WERI-Rb-1 (cell line): ENCODE measurements around the gene GIN1.
"Not testable (repeated sequence)": the region's sequence is repeated elsewhere in the genome, so short reads cannot be mapped to it uniquely, and the experiment has no call there.

Experiments used
- DNase-seq: peaks from one replicate; pipeline ENCODE4 v3.0.0-alpha.2; 2020
- H3K27ac ChIP-seq: fragments of 250-450 bp; sonication (Bioruptor Pico); 2 replicates; pipeline ENCODE4 v1.5.1; 2020; ENCODE audit warnings: mild to moderate bottlenecking, moderate library complexity
- H3K27me3 ChIP-seq: fragments of 250-450 bp; sonication (Bioruptor Pico); 2 replicates; pipeline ENCODE4 v1.5.1; 2021; ENCODE audit warnings: mild to moderate bottlenecking, low read depth, moderate library complexity; ENCODE audit not compliant: insufficient read depth, severe bottlenecking
- H3K36me3 ChIP-seq: fragments of 250-450 bp; sonication (Bioruptor Pico); 2 replicates; pipeline ENCODE4 v1.5.1; 2020; ENCODE audit warnings: mild to moderate bottlenecking, moderate library complexity
- H3K4me3 ChIP-seq: 2 replicates; pipeline ENCODE4 v1.5.1; 2011; ENCODE audit warnings: low read depth, mild to moderate bottlenecking, control low read depth, low read length
- H3K9me3 ChIP-seq: fragments of 250-450 bp; sonication (Bioruptor Pico); 2 replicates; pipeline ENCODE4 v1.5.1; 2021; ENCODE audit warnings: mild to moderate bottlenecking, moderate library complexity; ENCODE audit not compliant: severe bottlenecking
- TF ChIP-seq, protein P1 (sequence below): IDR thresholded peaks from 2 replicates; pipeline ENCODE4 v1.5.1; 2011; ENCODE audit warnings: low read depth, mild to moderate bottlenecking, control low read depth, inconsistent platforms, low read length

The GIN1 gene

DNA sequence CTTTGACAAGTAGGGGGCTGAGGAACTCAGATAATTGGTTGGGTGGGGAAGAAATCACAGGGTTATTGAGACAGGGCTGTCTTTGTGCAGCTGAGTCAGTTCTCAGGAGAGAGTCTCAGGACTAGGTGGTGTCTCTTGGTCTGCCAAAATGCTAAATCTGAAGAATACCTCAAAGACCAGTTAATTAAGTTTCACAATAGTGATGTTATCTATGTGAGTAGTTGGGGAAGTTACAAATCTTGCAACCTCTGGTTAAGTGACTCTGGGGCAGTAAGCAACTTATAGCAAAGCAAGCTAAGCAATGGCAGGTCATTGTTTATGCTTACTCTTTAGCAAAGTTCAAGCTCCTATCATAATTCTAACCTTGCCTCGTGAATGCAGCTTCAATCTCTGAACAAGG, 53.6 kb downstream of the GIN1 start:
- Histone ChIP-seq H3K36me3 (no peaks in the 10 kb centered on the region), H3K27me3 (no peaks in the 10 kb centered on the region), H3K9me3 (no peaks in the 10 kb centered on the region), H3K4me3 (no peak overlapping the region), H3K27ac (no peak overlapping the region)
- TF ChIP-seq, protein P1, sequence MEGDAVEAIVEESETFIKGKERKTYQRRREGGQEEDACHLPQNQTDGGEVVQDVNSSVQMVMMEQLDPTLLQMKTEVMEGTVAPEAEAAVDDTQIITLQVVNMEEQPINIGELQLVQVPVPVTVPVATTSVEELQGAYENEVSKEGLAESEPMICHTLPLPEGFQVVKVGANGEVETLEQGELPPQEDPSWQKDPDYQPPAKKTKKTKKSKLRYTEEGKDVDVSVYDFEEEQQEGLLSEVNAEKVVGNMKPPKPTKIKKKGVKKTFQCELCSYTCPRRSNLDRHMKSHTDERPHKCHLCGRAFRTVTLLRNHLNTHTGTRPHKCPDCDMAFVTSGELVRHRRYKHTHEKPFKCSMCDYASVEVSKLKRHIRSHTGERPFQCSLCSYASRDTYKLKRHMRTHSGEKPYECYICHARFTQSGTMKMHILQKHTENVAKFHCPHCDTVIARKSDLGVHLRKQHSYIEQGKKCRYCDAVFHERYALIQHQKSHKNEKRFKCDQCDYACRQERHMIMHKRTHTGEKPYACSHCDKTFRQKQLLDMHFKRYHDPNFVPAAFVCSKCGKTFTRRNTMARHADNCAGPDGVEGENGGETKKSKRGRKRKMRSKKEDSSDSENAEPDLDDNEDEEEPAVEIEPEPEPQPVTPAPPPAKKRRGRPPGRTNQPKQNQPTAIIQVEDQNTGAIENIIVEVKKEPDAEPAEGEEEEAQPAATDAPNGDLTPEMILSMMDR = no peak
- no peak for DNase-seq

DNA sequence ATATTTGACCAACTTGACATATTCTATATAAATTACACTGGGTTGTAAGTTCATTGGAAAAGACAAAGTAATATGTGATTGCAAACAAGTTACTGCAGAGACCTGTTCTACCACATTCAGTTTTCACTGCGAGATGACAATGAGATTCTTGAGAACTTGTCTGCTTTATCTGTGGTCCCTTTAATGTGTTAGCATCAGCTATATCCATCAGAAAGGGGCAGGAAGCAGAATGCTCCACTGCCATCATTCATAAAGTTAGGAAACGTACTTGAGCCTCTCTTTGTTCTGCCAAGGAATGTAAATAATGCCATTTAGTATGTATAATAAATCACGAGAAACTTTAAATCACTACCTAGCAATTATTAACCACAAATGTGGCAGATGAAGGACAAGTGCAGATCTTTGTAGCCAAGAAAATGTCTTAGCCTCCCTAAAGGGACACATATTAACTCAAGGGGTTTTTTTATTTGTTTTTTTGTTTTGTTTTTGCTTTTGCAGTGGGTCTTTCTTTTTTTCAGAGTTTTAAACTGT, 59.4 kb downstream of the GIN1 start:
- Histone ChIP-seq H3K36me3 (no peaks in the 10 kb centered on the region), H3K27me3 (no peaks in the 10 kb centered on the region), H3K4me3 (no peak overlapping the region), H3K27ac (no peak overlapping the region), H3K9me3 (no peaks in the 10 kb centered on the region)
- TF ChIP-seq, protein P1 = no peak
- no peak for DNase-seq

DNA sequence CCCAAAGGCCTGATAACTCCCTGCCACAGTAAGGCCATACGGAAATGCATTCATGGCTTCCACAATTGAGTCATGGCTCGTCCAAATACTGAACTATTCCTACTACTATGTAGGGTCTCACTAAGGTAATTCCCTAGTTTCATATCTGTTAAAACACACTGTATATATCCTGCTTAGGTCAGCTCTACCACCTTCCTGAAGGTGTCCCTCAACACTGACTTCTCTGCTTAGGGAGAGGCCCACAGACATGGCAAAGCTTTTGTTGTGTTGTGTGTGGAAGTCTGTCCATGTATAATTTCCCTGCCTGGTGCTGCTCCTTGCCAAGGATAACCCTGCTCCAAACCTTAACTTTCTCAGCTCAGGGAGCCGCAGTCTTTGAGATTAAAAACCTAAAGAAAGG, 60.4 kb downstream of the GIN1 start:
- Histone ChIP-seq H3K27me3 (no peaks in the 10 kb centered on the region), H3K36me3 (no peaks in the 10 kb centered on the region), H3K27ac (no peak overlapping the region), H3K4me3 (no peak overlapping the region), H3K9me3 (no peaks in the 10 kb centered on the region)
- no peak for DNase-seq
- TF ChIP-seq, protein P1 = no peak

DNA sequence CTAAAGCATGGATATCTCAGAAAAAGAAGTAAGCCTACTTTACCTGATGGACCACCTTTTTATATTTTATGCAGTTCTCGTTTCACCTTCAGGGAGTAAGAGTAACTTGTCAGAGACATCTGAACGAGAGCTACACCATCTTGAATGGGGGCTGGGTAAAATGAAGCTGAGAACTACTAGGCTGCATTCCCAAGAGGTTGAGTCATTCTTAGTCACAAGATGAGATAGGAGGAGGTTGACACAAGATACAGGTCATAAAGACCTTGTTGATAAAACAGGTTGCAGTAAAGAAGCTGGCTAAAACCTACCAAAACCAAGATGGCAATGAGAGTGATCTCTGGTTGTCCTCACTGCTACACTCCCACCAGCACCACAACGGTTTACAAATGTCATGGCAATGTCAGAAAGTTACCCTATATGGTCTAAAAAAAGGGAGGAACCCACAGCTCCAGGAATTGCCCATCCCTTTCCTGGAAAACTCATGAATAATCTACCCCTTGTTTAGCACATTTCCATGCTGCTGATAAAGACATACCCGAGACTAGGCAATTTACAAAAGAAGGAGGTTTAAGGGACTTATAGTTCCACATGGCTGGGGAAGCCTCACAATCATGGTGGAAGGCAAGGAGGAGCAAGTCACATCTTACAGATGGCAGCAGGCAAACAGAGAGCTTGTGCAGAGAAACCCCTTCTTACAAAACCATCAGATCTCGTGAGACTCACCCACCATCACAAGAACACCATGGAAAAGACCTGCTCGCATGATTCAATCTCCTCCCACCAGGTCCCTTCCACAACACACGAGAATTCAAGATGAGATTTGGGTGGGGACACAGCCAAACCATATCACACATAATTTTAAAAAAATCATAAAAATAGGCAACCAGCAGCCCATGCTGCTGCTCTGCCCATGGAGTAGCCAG, 62.5 kb downstream of the GIN1 start:
- Histone ChIP-seq H3K9me3 (no peaks in the 10 kb centered on the region), H3K36me3 (no peaks in the 10 kb centered on the region), H3K27me3 (no peaks in the 10 kb centered on the region), H3K27ac (no peak overlapping the region), H3K4me3 (no peak overlapping the region)
- TF ChIP-seq, protein P1 = no peak
- no peak for DNase-seq

DNA sequence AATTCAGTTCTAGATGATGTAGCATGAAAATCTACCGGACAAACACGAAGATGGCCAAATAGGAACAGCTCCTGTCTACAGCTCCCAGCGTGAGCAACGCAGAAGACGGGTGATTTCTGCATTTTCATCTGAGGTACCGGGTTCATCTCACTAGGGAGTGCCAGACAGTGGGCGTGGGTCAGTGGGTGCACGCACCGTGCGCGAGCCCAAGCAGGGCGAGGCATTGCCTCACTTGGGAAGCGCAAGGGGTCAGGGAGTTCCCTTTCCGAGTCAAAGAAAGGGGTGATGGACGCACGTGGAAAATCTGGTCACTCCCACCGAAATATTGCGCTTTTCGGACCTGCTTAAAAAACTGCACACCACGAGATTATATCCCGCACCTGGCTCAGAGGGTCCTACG, 73.2 kb downstream of the GIN1 start:
- H3K9me3 ChIP-seq, H3K27ac ChIP-seq, H3K4me3 ChIP-seq, H3K36me3 ChIP-seq, H3K27me3 ChIP-seq, DNase-seq: not testable (repeated sequence)

DNA sequence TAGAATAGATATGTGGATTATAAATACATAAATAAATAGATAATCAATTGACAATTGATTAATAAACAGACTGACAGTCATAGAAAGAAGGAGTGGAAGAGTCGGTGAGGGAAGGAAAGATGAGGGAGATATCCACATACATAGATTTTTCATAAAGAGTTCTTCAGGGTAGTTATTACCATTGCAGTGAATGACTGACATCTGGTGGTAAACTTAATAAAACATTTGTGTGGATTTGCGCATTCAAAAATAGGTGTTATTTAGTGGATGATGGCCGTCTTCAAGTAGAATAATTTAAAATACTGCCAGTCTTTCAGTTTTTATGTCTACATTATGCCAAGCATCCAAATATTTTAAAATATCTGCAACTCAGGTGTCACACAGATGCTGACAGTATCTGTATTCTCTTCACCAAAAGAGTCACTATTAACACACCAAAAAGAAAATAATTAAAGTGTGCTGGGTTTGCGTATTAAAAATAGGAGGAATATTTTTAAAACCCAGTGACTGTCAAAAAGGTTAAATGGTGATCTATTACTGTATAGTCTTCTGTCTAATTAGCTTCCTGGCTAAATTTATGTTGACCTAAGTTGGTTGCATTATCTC, 78.8 kb downstream of the GIN1 start:
- Histone ChIP-seq H3K9me3 (no peaks in the 10 kb centered on the region), H3K27ac (no peak overlapping the region), H3K27me3 (no peaks in the 10 kb centered on the region), H3K4me3 (no peak overlapping the region), H3K36me3 (no peaks in the 10 kb centered on the region)
- TF ChIP-seq, protein P1 = no peak
- DNase-seq = no peak
